ENCODE measurements around the gene ARHGAP32.

ARHGAP32 gene

DNA sequence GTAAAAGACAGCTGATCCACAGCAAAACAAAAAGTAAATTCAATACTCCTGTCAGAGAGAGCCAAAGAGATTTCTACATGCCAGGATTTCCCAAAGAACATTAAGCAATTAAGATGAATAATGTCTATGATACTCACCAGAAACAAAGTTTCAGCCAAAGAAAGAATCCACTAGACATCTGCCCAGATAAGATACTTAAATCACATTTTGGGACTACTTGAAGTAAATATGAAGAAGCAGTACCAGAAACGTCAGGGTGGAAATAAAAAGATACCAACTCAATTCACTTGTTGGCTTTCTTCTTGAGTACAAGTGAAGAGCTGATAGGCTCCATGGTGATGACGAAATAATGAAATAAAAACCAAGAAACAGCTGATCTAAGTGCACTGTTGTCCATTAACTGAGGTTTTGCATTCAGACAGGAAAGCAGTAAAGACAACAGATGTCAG is 31.6 kb upstream of the ARHGAP32 start:
- Histone ChIP-seq H3K27me3 (ENCODE audit: control insufficient read depth, insufficient read depth, low read length, poor library complexity, severe bottlenecking) (no peaks in the 10 kb centered on the region), H3K4me1 (ENCODE audit: control insufficient read depth, insufficient read depth, low read length) (no peaks in the 10 kb centered on the region), H3K4me3 (ENCODE audit: insufficient read depth, low read depth, low read length) (no peak overlapping the region), H3K27ac (ENCODE audit: insufficient read depth, low read depth, low read length, poor library complexity, severe bottlenecking) (no peak overlapping the region), H3K36me3 (ENCODE audit: control insufficient read depth, insufficient read depth, low read length) (no peaks in the 10 kb centered on the region), H3K9me3 (ENCODE audit: control insufficient read depth, low read length) (no peaks in the 10 kb centered on the region)
- 94 to 95% methylated on average over 2 of the region's 2 CpGs for WGBS, 2 experiments

DNA sequence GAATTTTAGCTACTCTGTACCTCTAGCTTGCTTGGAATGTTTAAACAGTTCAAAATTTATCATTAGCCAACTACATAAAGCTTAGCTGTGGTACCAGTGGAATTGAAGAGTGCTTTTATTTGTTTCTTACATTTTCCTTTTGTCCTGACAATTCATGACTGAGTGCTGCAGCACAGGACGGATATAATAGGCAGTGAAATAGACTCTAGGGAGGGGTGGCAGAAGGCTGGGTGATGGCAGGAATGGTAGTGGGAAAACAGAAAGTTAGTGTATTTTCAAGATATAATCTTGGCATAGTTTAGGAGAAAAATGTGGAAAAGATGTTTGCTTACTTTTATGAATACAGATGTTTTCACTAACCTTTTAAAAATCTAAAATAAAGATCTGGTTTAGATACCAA is 31.1 kb upstream of the ARHGAP32 start:
- Histone ChIP-seq H3K4me3 (ENCODE audit: insufficient read depth, low read depth, low read length) (no peak overlapping the region), H3K27me3 (ENCODE audit: control insufficient read depth, insufficient read depth, low read length, poor library complexity, severe bottlenecking) (no peaks in the 10 kb centered on the region), H3K4me1 (ENCODE audit: control insufficient read depth, insufficient read depth, low read length) (no peaks in the 10 kb centered on the region), H3K9me3 (ENCODE audit: control insufficient read depth, low read length) (no peaks in the 10 kb centered on the region), H3K27ac (ENCODE audit: insufficient read depth, low read depth, low read length, poor library complexity, severe bottlenecking) (no peak overlapping the region), H3K36me3 (ENCODE audit: control insufficient read depth, insufficient read depth, low read length) (no peaks in the 10 kb centered on the region)
- WGBS, 2 experiments = 78 to 88% methylated on average over 1 of the region's 1 CpG

DNA sequence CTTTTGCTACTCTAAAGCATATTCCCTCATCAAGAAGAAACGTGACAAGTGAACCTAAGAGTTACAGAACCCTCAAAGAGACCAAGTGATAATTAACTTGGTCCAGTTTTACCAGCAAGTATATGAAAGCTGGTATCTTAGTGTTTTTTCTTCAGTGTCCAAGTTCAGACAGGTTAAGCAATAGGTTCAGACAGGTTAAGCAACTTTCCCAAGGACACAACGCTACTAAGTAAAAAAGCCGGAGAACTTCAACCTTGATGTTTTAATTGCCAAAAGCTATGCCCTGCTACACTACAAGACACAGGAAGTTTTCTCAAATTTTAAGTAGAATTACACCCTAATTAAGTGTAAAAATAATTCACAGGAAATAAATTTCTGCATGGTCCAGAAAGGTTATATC is 30.0 kb upstream of the ARHGAP32 start:
- WGBS, 2 experiments = 82% methylated on average over 3 of the region's 3 CpGs
- no peaks in the 10 kb centered on the region for H3K4me1 ChIP-seq (ENCODE audit: control insufficient read depth, insufficient read depth, low read length)
- H3K27me3 ChIP-seq (ENCODE audit: control insufficient read depth, insufficient read depth, low read length, poor library complexity, severe bottlenecking) = no peaks in the 10 kb centered on the region

DNA sequence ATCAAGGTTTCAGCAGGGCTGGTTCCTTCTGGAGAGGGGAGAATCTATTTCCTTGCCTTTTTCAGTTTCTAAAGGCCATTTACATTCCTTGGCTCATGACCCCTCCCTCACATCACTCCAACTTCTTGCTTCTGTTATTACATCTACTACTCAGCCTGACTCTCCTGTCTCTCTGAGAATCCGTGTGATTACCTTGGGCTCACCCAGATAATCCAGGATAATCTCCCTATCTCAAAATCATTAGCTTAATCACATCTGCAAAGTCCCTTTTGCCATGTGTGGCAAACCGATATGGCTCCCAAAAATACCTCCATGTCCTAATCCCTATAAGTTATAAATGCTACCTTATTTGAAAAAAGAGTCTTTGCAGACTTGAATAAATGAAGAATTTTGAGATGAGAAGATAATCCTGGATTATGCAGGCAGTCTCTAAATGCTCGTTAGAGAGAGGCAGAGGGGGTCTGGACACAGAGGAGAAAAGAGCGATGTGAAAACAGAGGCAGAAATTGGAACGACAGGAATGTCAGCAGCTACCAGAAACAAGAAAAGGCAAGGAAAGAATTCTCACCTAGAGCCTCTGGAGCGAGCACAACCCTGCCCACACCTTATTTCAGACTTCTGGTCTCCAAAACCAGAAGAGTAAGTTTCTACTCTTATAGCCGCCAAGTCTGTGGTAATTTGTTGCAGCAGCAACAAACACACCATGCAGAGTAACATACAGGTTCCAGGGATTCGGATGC is 23.6 kb upstream of the ARHGAP32 start:
- H3K4me1 ChIP-seq (ENCODE audit: control insufficient read depth, insufficient read depth, low read length) = no peaks in the 10 kb centered on the region
- H3K36me3 ChIP-seq (ENCODE audit: control insufficient read depth, insufficient read depth, low read length) = no peaks in the 10 kb centered on the region
- 41% methylated on average over 8 of the region's 8 CpGs for WGBS, 2 experiments
- H3K27ac ChIP-seq (ENCODE audit: insufficient read depth, low read depth, low read length, poor library complexity, severe bottlenecking) = peak overlapping the region; percentile 38
- no peaks in the 10 kb centered on the region for H3K9me3 ChIP-seq (ENCODE audit: control insufficient read depth, low read length)
- H3K4me3 ChIP-seq (ENCODE audit: insufficient read depth, low read depth, low read length) = no peak overlapping the region
- H3K27me3 ChIP-seq (ENCODE audit: control insufficient read depth, insufficient read depth, low read length, poor library complexity, severe bottlenecking) = no peaks in the 10 kb centered on the region

More for the DNA sequence above, 30.0 kb upstream of the ARHGAP32 start:
- Histone ChIP-seq H3K36me3 (ENCODE audit: control insufficient read depth, insufficient read depth, low read length) (no peaks in the 10 kb centered on the region), H3K27ac (ENCODE audit: insufficient read depth, low read depth, low read length, poor library complexity, severe bottlenecking) (no peak overlapping the region), H3K9me3 (ENCODE audit: control insufficient read depth, low read length) (no peaks in the 10 kb centered on the region), H3K4me3 (ENCODE audit: insufficient read depth, low read depth, low read length) (no peak overlapping the region)

GRCh38 chr11:129214710-129215295 is 22.7 kb upstream of the ARHGAP32 start:
- no peaks in the 10 kb centered on the region for H3K4me1 ChIP-seq (ENCODE audit: control insufficient read depth, insufficient read depth, low read length)
- WGBS, 2 experiments = 91% methylated on average over 6 of the region's 6 CpGs
- no peaks in the 10 kb centered on the region for H3K9me3 ChIP-seq (ENCODE audit: control insufficient read depth, low read length)

DNA sequence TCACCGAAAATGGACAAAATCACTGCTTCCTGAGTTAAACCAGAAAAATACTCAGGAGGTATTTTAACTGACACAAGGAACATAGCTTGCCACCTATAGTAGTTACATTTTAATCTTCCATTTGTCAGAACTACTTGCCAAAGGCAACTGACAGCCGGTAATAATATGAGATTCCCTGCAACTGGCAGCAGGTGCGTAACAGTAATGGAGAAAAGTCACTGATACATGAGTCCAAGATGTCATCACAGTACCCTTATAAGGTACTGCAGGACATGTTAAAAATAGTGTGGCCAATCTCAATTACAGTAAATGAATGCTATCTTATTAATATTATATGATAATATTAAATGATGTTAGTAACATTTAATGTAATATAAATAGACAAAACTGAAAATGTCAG is 21.1 kb upstream of the ARHGAP32 start:
- Histone ChIP-seq H3K4me1 (ENCODE audit: control insufficient read depth, insufficient read depth, low read length) (no peaks in the 10 kb centered on the region), H3K4me3 (ENCODE audit: insufficient read depth, low read depth, low read length) (no peak overlapping the region), H3K36me3 (ENCODE audit: control insufficient read depth, insufficient read depth, low read length) (no peaks in the 10 kb centered on the region), H3K27ac (ENCODE audit: insufficient read depth, low read depth, low read length, poor library complexity, severe bottlenecking) (no peak overlapping the region), H3K27me3 (ENCODE audit: control insufficient read depth, insufficient read depth, low read length, poor library complexity, severe bottlenecking) (no peaks in the 10 kb centered on the region), H3K9me3 (ENCODE audit: control insufficient read depth, low read length) (no peaks in the 10 kb centered on the region)
- 98 to 100% methylated on average over 3 of the region's 3 CpGs for WGBS, 2 experiments

More at GRCh38 chr11:129214710-129215295, 22.7 kb upstream of the ARHGAP32 start:
- H3K4me3 ChIP-seq (ENCODE audit: insufficient read depth, low read depth, low read length) = no peak overlapping the region
- no peaks in the 10 kb centered on the region for H3K27me3 ChIP-seq (ENCODE audit: control insufficient read depth, insufficient read depth, low read length, poor library complexity, severe bottlenecking)
- H3K27ac ChIP-seq (ENCODE audit: insufficient read depth, low read depth, low read length, poor library complexity, severe bottlenecking) = no peak overlapping the region
- no peaks in the 10 kb centered on the region for H3K36me3 ChIP-seq (ENCODE audit: control insufficient read depth, insufficient read depth, low read length)

DNA sequence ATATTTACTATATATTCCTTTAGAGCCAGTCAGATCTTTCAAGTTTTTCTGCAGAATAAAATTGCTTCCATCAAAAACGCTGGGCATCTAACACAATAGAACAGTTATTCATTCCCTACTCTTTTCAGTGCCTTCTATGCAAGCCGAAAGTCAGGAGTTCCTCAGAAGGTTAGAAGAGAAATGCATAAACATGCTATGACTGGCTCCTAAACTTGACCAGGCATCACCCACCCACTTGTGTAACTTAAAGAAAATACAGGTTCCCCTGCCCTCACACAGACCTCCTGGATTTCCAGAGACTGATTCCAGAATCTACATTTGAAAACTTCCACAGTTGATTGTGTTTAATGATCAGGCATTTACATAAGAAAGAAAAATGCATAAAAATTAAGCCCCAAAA is 19.3 kb upstream of the ARHGAP32 start:
- Histone ChIP-seq H3K27ac (ENCODE audit: insufficient read depth, low read depth, low read length, poor library complexity, severe bottlenecking) (no peak overlapping the region), H3K36me3 (ENCODE audit: control insufficient read depth, insufficient read depth, low read length) (no peaks in the 10 kb centered on the region), H3K4me3 (ENCODE audit: insufficient read depth, low read depth, low read length) (no peak overlapping the region), H3K4me1 (ENCODE audit: control insufficient read depth, insufficient read depth, low read length) (no peaks in the 10 kb centered on the region), H3K9me3 (ENCODE audit: control insufficient read depth, low read length) (no peaks in the 10 kb centered on the region), H3K27me3 (ENCODE audit: control insufficient read depth, insufficient read depth, low read length, poor library complexity, severe bottlenecking) (no peaks in the 10 kb centered on the region)
- WGBS, 2 experiments = 72 to 86% methylated on average over 2 of the region's 2 CpGs

DNA sequence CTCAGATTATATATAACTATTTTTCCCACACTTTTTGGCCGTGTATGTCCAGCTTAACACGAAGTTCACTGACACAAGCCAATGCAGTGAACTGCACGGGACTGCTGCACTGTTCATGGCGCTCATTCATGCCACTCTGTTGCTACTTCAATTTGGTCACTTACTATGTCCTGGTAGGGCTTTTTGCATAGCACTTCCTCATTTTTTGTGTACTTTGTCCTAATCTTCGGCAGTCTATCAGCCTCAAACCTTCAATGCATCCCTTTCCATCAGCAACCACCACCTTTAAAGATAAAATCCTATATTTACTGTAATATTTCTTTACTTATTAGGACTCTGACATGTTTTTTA is 18.7 kb upstream of the ARHGAP32 start:
- no peaks in the 10 kb centered on the region for H3K4me1 ChIP-seq (ENCODE audit: control insufficient read depth, insufficient read depth, low read length)
- no peaks in the 10 kb centered on the region for H3K9me3 ChIP-seq (ENCODE audit: control insufficient read depth, low read length)
- no peaks in the 10 kb centered on the region for H3K36me3 ChIP-seq (ENCODE audit: control insufficient read depth, insufficient read depth, low read length)
- no peak overlapping the region for H3K27ac ChIP-seq (ENCODE audit: insufficient read depth, low read depth, low read length, poor library complexity, severe bottlenecking)
- 89 to 91% methylated on average over 5 of the region's 5 CpGs for WGBS, 2 experiments
- no peaks in the 10 kb centered on the region for H3K27me3 ChIP-seq (ENCODE audit: control insufficient read depth, insufficient read depth, low read length, poor library complexity, severe bottlenecking)
- no peak overlapping the region for H3K4me3 ChIP-seq (ENCODE audit: insufficient read depth, low read depth, low read length)

GRCh38 chr11:129209891-129210830 is 18.0 kb upstream of the ARHGAP32 start:
- Histone ChIP-seq H3K9me3 (ENCODE audit: control insufficient read depth, low read length) (no peaks in the 10 kb centered on the region), H3K27ac (ENCODE audit: insufficient read depth, low read depth, low read length, poor library complexity, severe bottlenecking) (no peak overlapping the region), H3K4me1 (ENCODE audit: control insufficient read depth, insufficient read depth, low read length) (no peaks in the 10 kb centered on the region), H3K27me3 (ENCODE audit: control insufficient read depth, insufficient read depth, low read length, poor library complexity, severe bottlenecking) (no peaks in the 10 kb centered on the region), H3K36me3 (ENCODE audit: control insufficient read depth, insufficient read depth, low read length) (no peaks in the 10 kb centered on the region), H3K4me3 (ENCODE audit: insufficient read depth, low read depth, low read length) (no peak overlapping the region)
- WGBS, 2 experiments = 67 to 69% methylated on average over 7 of the region's 7 CpGs

GRCh38 chr11:129208863-129209262 is 16.7 kb upstream of the ARHGAP32 start:
- no peak overlapping the region for H3K4me3 ChIP-seq (ENCODE audit: insufficient read depth, low read depth, low read length)
- H3K4me1 ChIP-seq (ENCODE audit: control insufficient read depth, insufficient read depth, low read length) = no peaks in the 10 kb centered on the region
- H3K27me3 ChIP-seq (ENCODE audit: control insufficient read depth, insufficient read depth, low read length, poor library complexity, severe bottlenecking) = no peaks in the 10 kb centered on the region
- H3K27ac ChIP-seq (ENCODE audit: insufficient read depth, low read depth, low read length, poor library complexity, severe bottlenecking) = no peak overlapping the region
- H3K36me3 ChIP-seq (ENCODE audit: control insufficient read depth, insufficient read depth, low read length) = no peaks in the 10 kb centered on the region
- WGBS, 2 experiments = no CpG with 5 or more reads among the region's 1 CpG
- no peaks in the 10 kb centered on the region for H3K9me3 ChIP-seq (ENCODE audit: control insufficient read depth, low read length)

Data from ectodermal cell (in vitro differentiated cells).